Measurements from ENCODE around the gene TTC7B. TPM values are rescaled to one million over a fixed set of nuclear protein-coding genes. Genes with fewer than 3 reads are reported as not detected.

TTC7B gene
- total RNA-seq, 1 experiment from 2014 or later, result 40.9 TPM

DNA sequence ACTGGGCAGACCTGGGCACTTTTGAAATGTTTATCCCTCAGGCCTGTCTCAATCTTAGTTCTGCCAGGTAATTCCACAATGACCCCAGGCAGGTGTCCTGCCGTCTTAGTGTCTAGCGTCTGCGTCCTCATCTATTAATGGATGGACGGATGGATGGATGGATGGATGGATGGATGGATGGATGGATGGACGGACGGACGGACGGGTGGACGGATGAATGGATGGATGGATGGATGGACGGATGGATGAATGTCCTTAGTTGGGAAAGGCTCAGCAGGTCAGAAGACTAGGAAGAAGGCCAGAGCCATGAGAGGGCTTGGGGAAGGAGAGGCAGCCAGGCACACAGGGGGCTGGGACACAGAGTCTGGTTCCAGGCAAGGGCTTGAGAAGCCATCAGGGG is 278.1 kb downstream of the TTC7B start:
- no TSS peak for BruUV-seq (replicated peaks)
- Histone ChIP-seq H3K4me3 (ENCODE audit: low read depth in 2 of 2, low read length in 2 of 2) (no peak overlapping the region), H3K27me3 (ENCODE audit: control insufficient read depth, insufficient read depth, low read length) (no peaks in the 10 kb centered on the region), H3K4me1 (ENCODE audit: control insufficient read depth, insufficient read depth, low read length) (no peaks in the 10 kb centered on the region), H3K9me3 (ENCODE audit: control insufficient read depth, insufficient read depth, low read depth, low read length) (no peaks in the 10 kb centered on the region), H3K36me3 (ENCODE audit: control insufficient read depth, insufficient read depth, low read length) (no peaks in the 10 kb centered on the region), H3K27ac (ENCODE audit: low read length) (no peak overlapping the region)
- DNase-seq (ENCODE audit: low read depth, low spot score), result no peak
- POLR2A ChIA-PET, result no interaction called here
- CTCF ChIA-PET, result no interaction called here
- intact Hi-C loops (cut with micrococcal nuclease; ENCODE audit: unreplicated experiment) (no loop called here), in situ Hi-C loops (cut with HindIII; ENCODE audit: low pct_unique_long_range_greater_than_20kb, low sequenced_read_pairs) (no loop called here)
- no peak for TF ChIP-seq SIN3A (IDR thresholded peaks at IDR 0.05; ENCODE audit: borderline replicate concordance, insufficient read depth, low read depth, low read length)
- TF ChIP-seq, protein P1, sequence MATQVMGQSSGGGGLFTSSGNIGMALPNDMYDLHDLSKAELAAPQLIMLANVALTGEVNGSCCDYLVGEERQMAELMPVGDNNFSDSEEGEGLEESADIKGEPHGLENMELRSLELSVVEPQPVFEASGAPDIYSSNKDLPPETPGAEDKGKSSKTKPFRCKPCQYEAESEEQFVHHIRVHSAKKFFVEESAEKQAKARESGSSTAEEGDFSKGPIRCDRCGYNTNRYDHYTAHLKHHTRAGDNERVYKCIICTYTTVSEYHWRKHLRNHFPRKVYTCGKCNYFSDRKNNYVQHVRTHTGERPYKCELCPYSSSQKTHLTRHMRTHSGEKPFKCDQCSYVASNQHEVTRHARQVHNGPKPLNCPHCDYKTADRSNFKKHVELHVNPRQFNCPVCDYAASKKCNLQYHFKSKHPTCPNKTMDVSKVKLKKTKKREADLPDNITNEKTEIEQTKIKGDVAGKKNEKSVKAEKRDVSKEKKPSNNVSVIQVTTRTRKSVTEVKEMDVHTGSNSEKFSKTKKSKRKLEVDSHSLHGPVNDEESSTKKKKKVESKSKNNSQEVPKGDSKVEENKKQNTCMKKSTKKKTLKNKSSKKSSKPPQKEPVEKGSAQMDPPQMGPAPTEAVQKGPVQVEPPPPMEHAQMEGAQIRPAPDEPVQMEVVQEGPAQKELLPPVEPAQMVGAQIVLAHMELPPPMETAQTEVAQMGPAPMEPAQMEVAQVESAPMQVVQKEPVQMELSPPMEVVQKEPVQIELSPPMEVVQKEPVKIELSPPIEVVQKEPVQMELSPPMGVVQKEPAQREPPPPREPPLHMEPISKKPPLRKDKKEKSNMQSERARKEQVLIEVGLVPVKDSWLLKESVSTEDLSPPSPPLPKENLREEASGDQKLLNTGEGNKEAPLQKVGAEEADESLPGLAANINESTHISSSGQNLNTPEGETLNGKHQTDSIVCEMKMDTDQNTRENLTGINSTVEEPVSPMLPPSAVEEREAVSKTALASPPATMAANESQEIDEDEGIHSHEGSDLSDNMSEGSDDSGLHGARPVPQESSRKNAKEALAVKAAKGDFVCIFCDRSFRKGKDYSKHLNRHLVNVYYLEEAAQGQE (IDR thresholded peaks at IDR 0.05; ENCODE audit: insufficient read depth in 1 of 2, low read depth in 2 of 2, low read length in 1 of 2), result no peak
- no peak for TF ChIP-seq TCF7L2 (IDR thresholded peaks at IDR 0.05; ENCODE audit: low read depth, low read length)
- TF ChIP-seq, protein P2, sequence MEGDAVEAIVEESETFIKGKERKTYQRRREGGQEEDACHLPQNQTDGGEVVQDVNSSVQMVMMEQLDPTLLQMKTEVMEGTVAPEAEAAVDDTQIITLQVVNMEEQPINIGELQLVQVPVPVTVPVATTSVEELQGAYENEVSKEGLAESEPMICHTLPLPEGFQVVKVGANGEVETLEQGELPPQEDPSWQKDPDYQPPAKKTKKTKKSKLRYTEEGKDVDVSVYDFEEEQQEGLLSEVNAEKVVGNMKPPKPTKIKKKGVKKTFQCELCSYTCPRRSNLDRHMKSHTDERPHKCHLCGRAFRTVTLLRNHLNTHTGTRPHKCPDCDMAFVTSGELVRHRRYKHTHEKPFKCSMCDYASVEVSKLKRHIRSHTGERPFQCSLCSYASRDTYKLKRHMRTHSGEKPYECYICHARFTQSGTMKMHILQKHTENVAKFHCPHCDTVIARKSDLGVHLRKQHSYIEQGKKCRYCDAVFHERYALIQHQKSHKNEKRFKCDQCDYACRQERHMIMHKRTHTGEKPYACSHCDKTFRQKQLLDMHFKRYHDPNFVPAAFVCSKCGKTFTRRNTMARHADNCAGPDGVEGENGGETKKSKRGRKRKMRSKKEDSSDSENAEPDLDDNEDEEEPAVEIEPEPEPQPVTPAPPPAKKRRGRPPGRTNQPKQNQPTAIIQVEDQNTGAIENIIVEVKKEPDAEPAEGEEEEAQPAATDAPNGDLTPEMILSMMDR (IDR thresholded peaks at IDR 0.05), result no peak
- TF ChIP-seq POLR2AphosphoS5 (IDR thresholded peaks at IDR 0.05; ENCODE audit: low read depth, low read length), result no peak
- no peak for ATAC-seq

DNA sequence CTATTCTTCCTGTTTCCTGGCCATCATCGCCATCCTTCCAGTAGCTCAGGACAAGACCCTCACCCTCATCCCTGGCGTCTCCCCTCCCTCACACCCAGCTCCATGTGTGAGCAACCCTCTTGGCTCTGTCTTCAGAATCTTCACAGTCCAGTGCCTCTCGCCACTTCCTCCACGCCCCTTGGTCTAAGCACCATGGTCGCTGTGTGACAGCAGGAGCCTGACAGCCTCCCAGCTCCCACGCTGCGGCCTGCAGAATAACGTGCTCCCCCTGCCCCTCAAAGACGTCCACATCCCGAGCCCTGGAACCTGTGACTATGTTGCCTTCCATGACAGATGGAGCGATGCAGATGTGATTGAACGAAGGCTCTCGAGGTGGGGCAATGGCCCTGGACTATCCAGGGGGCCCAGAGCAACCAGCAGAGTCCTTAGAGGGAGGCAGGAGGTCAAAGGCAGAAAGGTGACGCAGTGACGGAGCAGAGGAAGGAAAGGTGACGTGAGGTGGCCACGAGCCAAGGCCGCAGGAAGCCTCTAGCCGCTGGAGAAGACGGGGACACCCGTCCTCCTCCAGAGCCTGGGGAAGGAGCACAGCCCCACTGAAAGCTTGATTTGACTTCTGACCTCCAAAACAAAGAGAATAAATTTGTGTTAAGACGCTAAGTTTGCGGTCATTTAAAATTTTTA is 279.6 kb downstream of the TTC7B start:
- no peak for DNase-seq (ENCODE audit: low read depth, low spot score)
- Histone ChIP-seq H3K4me3 (ENCODE audit: low read depth in 2 of 2, low read length in 2 of 2) (no peak overlapping the region), H3K36me3 (ENCODE audit: control insufficient read depth, insufficient read depth, low read length) (no peaks in the 10 kb centered on the region), H3K27ac (ENCODE audit: low read length) (no peak overlapping the region), H3K27me3 (ENCODE audit: control insufficient read depth, insufficient read depth, low read length) (no peaks in the 10 kb centered on the region), H3K9me3 (ENCODE audit: control insufficient read depth, insufficient read depth, low read depth, low read length) (no peaks in the 10 kb centered on the region), H3K4me1 (ENCODE audit: control insufficient read depth, insufficient read depth, low read length) (no peaks in the 10 kb centered on the region)
- intact Hi-C loops (cut with micrococcal nuclease; ENCODE audit: unreplicated experiment) (no loop called here), in situ Hi-C loops (cut with HindIII; ENCODE audit: low pct_unique_long_range_greater_than_20kb, low sequenced_read_pairs) (no loop called here)
- POLR2A ChIA-PET, result no interaction called here
- CTCF ChIA-PET, result no interaction called here
- TF ChIP-seq, protein P1 (IDR thresholded peaks at IDR 0.05; ENCODE audit: insufficient read depth in 1 of 2, low read depth in 2 of 2, low read length in 1 of 2), result no peak
- TF ChIP-seq, protein P2 (IDR thresholded peaks at IDR 0.05), result no peak
- TF ChIP-seq SIN3A (IDR thresholded peaks at IDR 0.05; ENCODE audit: borderline replicate concordance, insufficient read depth, low read depth, low read length) (no peak), TCF7L2 (IDR thresholded peaks at IDR 0.05; ENCODE audit: low read depth, low read length) (no peak), POLR2AphosphoS5 (IDR thresholded peaks at IDR 0.05; ENCODE audit: low read depth, low read length) (no peak)
- BruUV-seq (replicated peaks), result no TSS peak
- ATAC-seq, result no peak
